ENCODE results near the gene THOC3.
A peak's percentile ranks its signal among the peaks of the same experiment; 100 is the strongest.
"Not testable (repeated sequence)": the region's sequence is repeated elsewhere in the genome, so short reads cannot be mapped to it uniquely, and the experiment has no call there.

The THOC3 gene

GRCh38 chr5:175996791-175997190 is 28.7 kb upstream of the THOC3 start:
- not testable (repeated sequence) for H3K9me3 ChIP-seq (ENCODE audit: insufficient read depth, low read length); H4K20me1 ChIP-seq (ENCODE audit: insufficient read depth, low read length); H3K9ac ChIP-seq (ENCODE audit: low read length); H3K4me3 ChIP-seq (ENCODE audit: low read length); H3K27ac ChIP-seq (ENCODE audit: low read length); H3K4me1 ChIP-seq (ENCODE audit: low read length); H2AFZ ChIP-seq (ENCODE audit: low read depth, low read length); H3K4me2 ChIP-seq (ENCODE audit: low read length); H3K36me3 ChIP-seq (replicated peaks; ENCODE audit: low read depth, low read length); H3K27me3 ChIP-seq (ENCODE audit: low read depth, low read length); H3K79me2 ChIP-seq (ENCODE audit: low read length)

GRCh38 chr5:175995506-175995905 is 27.4 kb upstream of the THOC3 start:
- not testable (repeated sequence) for H3K4me2 ChIP-seq (ENCODE audit: low read length); H3K27ac ChIP-seq (ENCODE audit: low read length); H4K20me1 ChIP-seq (ENCODE audit: insufficient read depth, low read length); H2AFZ ChIP-seq (ENCODE audit: low read depth, low read length); H3K27me3 ChIP-seq (ENCODE audit: low read depth, low read length); H3K4me3 ChIP-seq (ENCODE audit: low read length); H3K9ac ChIP-seq (ENCODE audit: low read length); H3K36me3 ChIP-seq (replicated peaks; ENCODE audit: low read depth, low read length); H3K79me2 ChIP-seq (ENCODE audit: low read length); H3K4me1 ChIP-seq (ENCODE audit: low read length); H3K9me3 ChIP-seq (ENCODE audit: insufficient read depth, low read length)

DNA sequence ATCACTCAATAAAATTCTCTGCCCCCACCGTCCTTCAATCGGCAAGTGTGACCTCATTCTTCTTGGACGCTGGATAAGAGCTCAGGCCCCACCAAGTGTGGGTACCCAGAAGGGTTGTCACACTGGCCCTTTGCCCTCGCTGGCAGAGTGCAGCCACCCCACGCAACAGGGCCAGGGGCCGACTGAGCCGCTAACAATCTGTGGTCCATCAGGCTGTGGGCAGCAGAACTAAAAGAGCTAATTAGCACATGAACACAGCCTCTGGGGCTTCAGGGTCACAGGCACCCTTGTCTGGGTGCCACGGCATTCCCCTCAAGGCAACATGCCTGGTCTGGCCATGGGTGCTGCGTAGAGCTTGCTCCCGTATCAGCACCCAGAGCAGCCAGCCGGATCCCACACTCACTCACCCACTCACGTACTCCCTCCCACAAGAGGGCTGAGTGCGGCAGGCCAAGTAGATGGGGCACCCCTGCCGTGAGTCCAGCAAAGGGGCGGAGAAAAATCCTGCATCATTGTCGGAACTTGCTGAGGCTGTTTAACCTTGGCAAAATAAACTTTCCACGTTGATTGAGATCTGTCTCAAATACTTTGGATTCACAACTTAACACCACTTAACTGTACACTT is 11.4 kb upstream of the THOC3 start:
- not testable (repeated sequence) for H4K20me1 ChIP-seq (ENCODE audit: insufficient read depth, low read length); H3K27ac ChIP-seq (ENCODE audit: low read length); H3K4me2 ChIP-seq (ENCODE audit: low read length); H3K9ac ChIP-seq (ENCODE audit: low read length); H3K27me3 ChIP-seq (ENCODE audit: low read depth, low read length); H3K36me3 ChIP-seq (replicated peaks; ENCODE audit: low read depth, low read length); H3K4me1 ChIP-seq (ENCODE audit: low read length); H2AFZ ChIP-seq (ENCODE audit: low read depth, low read length); H3K79me2 ChIP-seq (ENCODE audit: low read length); H3K9me3 ChIP-seq (ENCODE audit: insufficient read depth, low read length); H3K4me3 ChIP-seq (ENCODE audit: low read length)

DNA sequence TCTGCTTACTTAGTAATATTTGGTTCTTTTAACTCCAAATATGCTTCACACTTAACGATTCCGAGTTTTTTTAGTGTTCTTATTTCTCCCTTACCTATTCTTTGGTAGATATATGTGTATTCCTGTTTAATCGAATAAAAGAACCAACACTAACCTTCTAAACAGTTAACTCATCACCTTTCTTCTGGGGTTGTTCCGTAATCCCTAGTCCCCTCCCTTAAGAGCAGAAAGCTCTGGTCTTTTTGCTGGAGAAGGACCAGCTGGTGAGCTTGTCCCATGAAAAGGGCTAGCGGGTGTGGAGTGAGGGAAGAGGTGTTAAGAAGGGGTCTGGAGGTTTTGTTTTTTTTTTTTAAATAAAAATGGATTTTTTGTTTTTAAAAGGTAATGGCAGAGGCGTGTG is 266 bp upstream of the THOC3 start:
- Histone ChIP-seq H3K4me2 (ENCODE audit: low read length) (peak overlapping the region; percentile 37; the same call in 1 of the 2 replicates), H3K4me3 (ENCODE audit: low read length) (peak overlapping the region; percentile 79)
- not testable (repeated sequence) for H3K79me2 ChIP-seq (ENCODE audit: low read length); H3K9me3 ChIP-seq (ENCODE audit: insufficient read depth, low read length); H3K9ac ChIP-seq (ENCODE audit: low read length); H3K27ac ChIP-seq (ENCODE audit: low read length); H3K4me1 ChIP-seq (ENCODE audit: low read length); H3K36me3 ChIP-seq (replicated peaks; ENCODE audit: low read depth, low read length); H4K20me1 ChIP-seq (ENCODE audit: insufficient read depth, low read length); H2AFZ ChIP-seq (ENCODE audit: low read depth, low read length); H3K27me3 ChIP-seq (ENCODE audit: low read depth, low read length)

DNA sequence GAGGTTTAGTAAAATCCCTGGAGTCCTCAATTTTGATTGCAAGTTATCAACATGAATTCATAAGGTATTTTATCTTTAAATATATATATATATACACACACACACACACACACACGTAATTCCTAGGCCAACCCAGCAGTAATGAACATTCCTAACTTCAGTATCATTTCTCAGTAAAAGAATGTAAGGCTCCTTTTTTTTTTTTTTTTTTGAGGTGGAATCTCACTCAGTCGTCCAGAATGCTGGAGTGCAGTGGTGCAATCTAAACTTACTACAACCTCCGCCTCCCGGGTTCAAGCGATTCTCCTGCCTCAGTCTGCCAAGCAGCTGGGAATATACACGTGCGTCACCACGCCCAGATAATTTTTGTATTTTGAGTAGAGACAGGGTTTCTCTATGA is 5.8 kb downstream of the THOC3 start:
- not testable (repeated sequence) for H3K9me3 ChIP-seq (ENCODE audit: insufficient read depth, low read length); H3K4me3 ChIP-seq (ENCODE audit: low read length); H3K79me2 ChIP-seq (ENCODE audit: low read length); H3K4me2 ChIP-seq (ENCODE audit: low read length); H2AFZ ChIP-seq (ENCODE audit: low read depth, low read length); H3K9ac ChIP-seq (ENCODE audit: low read length); H4K20me1 ChIP-seq (ENCODE audit: insufficient read depth, low read length); H3K27me3 ChIP-seq (ENCODE audit: low read depth, low read length); H3K27ac ChIP-seq (ENCODE audit: low read length); H3K4me1 ChIP-seq (ENCODE audit: low read length); H3K36me3 ChIP-seq (replicated peaks; ENCODE audit: low read depth, low read length)

DNA sequence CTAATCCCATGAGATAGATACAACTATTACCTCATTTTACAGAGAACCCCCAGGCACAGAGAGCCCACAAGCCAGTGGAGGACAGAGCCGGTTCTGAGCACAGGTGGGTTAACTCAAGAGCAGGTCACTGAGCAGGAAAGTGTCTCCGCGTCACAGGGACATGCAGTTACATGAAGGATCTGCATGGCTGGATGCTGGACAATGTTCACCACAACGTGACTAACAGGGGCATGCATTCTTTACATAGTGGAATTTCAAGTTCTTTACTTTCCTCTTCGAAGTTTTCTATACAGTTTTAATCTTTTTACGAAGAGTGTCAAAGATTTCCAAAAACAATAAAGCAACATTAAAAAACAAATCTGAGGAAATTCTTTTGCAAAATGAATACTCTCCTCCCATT is 7.9 kb downstream of the THOC3 start:
- H3K79me2 ChIP-seq (ENCODE audit: low read length); H3K4me1 ChIP-seq (ENCODE audit: low read length); H3K9ac ChIP-seq (ENCODE audit: low read length); H2AFZ ChIP-seq (ENCODE audit: low read depth, low read length); H3K9me3 ChIP-seq (ENCODE audit: insufficient read depth, low read length); H3K27ac ChIP-seq (ENCODE audit: low read length); H3K27me3 ChIP-seq (ENCODE audit: low read depth, low read length); H3K4me2 ChIP-seq (ENCODE audit: low read length); H3K4me3 ChIP-seq (ENCODE audit: low read length); H4K20me1 ChIP-seq (ENCODE audit: insufficient read depth, low read length); H3K36me3 ChIP-seq (replicated peaks; ENCODE audit: low read depth, low read length): not testable (repeated sequence)

- not testable (repeated sequence) for H3K27me3 ChIP-seq (ENCODE audit: low read depth, low read length); H3K4me2 ChIP-seq (ENCODE audit: low read length); H2AFZ ChIP-seq (ENCODE audit: low read depth, low read length); H3K4me1 ChIP-seq (ENCODE audit: low read length); H3K79me2 ChIP-seq (ENCODE audit: low read length); H3K9me3 ChIP-seq (ENCODE audit: insufficient read depth, low read length); H3K4me3 ChIP-seq (ENCODE audit: low read length); H3K9ac ChIP-seq (ENCODE audit: low read length); H3K36me3 ChIP-seq (replicated peaks; ENCODE audit: low read depth, low read length); H3K27ac ChIP-seq (ENCODE audit: low read length); H4K20me1 ChIP-seq (ENCODE audit: insufficient read depth, low read length)
Measured at GRCh38 chr5:175958515-175958914, 9.6 kb downstream of the THOC3 start.

DNA sequence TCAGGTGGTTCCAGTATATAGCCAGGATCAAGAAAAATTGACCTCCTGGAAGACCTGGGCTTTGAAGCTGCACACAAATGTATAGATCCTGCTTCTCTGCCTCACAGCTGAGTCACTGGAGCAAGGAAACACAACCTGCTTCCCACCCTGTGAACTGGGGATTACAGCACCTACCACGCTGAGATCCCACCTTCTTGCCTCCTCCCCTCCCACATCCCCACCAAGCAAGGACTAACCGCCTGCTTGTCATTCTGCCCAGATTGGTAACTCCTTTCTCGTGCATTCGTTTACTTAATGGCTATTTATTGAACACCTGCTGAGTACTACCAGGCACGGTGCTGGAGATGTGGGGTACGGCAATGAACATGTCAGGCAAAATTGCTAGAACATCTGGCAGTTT is 14.0 kb downstream of the THOC3 start:
- not testable (repeated sequence) for H3K36me3 ChIP-seq (replicated peaks; ENCODE audit: low read depth, low read length); H3K4me2 ChIP-seq (ENCODE audit: low read length); H4K20me1 ChIP-seq (ENCODE audit: insufficient read depth, low read length); H3K9ac ChIP-seq (ENCODE audit: low read length); H3K4me3 ChIP-seq (ENCODE audit: low read length); H3K27me3 ChIP-seq (ENCODE audit: low read depth, low read length); H3K27ac ChIP-seq (ENCODE audit: low read length); H3K4me1 ChIP-seq (ENCODE audit: low read length); H2AFZ ChIP-seq (ENCODE audit: low read depth, low read length); H3K9me3 ChIP-seq (ENCODE audit: insufficient read depth, low read length); H3K79me2 ChIP-seq (ENCODE audit: low read length)

- not testable (repeated sequence) for H2AFZ ChIP-seq (ENCODE audit: low read depth, low read length); H3K9me3 ChIP-seq (ENCODE audit: insufficient read depth, low read length); H3K4me1 ChIP-seq (ENCODE audit: low read length); H3K79me2 ChIP-seq (ENCODE audit: low read length); H3K27ac ChIP-seq (ENCODE audit: low read length); H4K20me1 ChIP-seq (ENCODE audit: insufficient read depth, low read length); H3K36me3 ChIP-seq (replicated peaks; ENCODE audit: low read depth, low read length); H3K27me3 ChIP-seq (ENCODE audit: low read depth, low read length); H3K4me2 ChIP-seq (ENCODE audit: low read length); H3K4me3 ChIP-seq (ENCODE audit: low read length); H3K9ac ChIP-seq (ENCODE audit: low read length)
Measured at GRCh38 chr5:175952810-175953209, 15.3 kb downstream of the THOC3 start.

DNA sequence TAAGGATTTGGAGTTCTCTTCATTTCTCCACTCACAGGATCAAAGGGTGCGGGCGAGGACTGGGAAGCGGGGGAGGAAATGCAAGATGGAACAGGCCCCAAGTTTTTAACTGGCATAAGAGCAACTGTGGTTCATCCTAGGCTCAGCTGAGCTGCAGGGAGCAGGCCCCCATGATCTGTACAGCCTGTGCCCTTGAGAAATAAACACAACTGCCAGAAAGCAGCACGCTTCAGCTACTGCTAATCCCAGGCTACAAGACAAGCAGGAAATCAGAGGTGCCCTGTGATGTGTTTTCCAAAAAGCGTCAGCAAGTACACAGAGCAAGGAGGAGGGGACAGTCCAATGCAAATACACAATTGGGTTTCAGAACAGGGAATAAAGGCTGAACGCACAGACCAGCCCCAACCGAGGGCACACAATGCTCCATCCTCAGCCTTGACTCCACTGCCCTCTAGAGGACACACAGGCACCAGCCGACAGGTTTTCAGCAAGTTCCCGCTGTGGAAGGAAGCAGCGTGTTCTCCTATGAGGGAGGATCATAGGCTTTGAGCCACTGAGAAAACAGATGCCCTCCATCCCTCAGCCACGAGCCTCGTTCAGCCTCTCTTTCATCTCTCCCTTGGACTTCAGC is 16.7 kb downstream of the THOC3 start:
- H3K4me3 ChIP-seq (ENCODE audit: low read length); H3K4me1 ChIP-seq (ENCODE audit: low read length); H3K36me3 ChIP-seq (replicated peaks; ENCODE audit: low read depth, low read length); H3K27ac ChIP-seq (ENCODE audit: low read length); H3K79me2 ChIP-seq (ENCODE audit: low read length); H2AFZ ChIP-seq (ENCODE audit: low read depth, low read length); H3K9me3 ChIP-seq (ENCODE audit: insufficient read depth, low read length); H3K4me2 ChIP-seq (ENCODE audit: low read length); H3K27me3 ChIP-seq (ENCODE audit: low read depth, low read length); H4K20me1 ChIP-seq (ENCODE audit: insufficient read depth, low read length); H3K9ac ChIP-seq (ENCODE audit: low read length): not testable (repeated sequence)
